D721Med (cell line): Measurements from ENCODE around the gene ZNF569.
"Not testable (repeated sequence)": the region's sequence is repeated elsewhere in the genome, so short reads cannot be mapped to it uniquely, and the experiment has no call there.

ENCODE experiments used
- DNase-seq: peaks from one replicate; pipeline ENCODE4 v3.0.0; 2011; ENCODE audit warnings: low spot score; ENCODE audit not compliant: insufficient read length
- FAIRE-seq: peaks from 2 replicates; lab custom pipeline; 2011; peaks lifted over from hg19 to GRCh38; lab: Jason Lieb, UNC
- TF ChIP-seq, protein P1 (sequence below): IDR thresholded peaks from 2 replicates; pipeline ENCODE4 v1.5.1; 2012; ENCODE audit warnings: mild to moderate bottlenecking, control low read depth; ENCODE audit not compliant: insufficient read depth; ENCODE audit errors: missing control alignments

Gene ZNF569

DNA sequence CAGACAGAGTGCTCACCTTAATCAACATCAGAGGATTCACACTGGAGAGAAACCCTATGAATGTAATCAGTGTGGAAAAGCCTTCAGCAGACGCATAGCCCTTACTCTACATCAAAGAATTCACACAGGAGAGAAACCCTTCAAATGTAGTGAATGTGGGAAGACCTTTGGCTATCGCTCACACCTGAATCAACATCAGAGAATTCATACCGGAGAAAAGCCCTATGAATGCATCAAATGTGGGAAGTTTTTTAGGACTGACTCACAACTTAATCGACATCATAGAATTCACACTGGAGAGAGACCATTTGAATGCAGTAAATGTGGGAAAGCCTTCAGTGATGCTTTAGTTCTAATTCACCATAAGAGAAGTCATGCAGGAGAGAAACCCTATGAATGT lies 78.0 kb downstream of the ZNF569 start:
- DNase-seq, result no peak
- FAIRE-seq, result no peak
- TF ChIP-seq, protein P1, sequence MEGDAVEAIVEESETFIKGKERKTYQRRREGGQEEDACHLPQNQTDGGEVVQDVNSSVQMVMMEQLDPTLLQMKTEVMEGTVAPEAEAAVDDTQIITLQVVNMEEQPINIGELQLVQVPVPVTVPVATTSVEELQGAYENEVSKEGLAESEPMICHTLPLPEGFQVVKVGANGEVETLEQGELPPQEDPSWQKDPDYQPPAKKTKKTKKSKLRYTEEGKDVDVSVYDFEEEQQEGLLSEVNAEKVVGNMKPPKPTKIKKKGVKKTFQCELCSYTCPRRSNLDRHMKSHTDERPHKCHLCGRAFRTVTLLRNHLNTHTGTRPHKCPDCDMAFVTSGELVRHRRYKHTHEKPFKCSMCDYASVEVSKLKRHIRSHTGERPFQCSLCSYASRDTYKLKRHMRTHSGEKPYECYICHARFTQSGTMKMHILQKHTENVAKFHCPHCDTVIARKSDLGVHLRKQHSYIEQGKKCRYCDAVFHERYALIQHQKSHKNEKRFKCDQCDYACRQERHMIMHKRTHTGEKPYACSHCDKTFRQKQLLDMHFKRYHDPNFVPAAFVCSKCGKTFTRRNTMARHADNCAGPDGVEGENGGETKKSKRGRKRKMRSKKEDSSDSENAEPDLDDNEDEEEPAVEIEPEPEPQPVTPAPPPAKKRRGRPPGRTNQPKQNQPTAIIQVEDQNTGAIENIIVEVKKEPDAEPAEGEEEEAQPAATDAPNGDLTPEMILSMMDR, result no peak

DNA sequence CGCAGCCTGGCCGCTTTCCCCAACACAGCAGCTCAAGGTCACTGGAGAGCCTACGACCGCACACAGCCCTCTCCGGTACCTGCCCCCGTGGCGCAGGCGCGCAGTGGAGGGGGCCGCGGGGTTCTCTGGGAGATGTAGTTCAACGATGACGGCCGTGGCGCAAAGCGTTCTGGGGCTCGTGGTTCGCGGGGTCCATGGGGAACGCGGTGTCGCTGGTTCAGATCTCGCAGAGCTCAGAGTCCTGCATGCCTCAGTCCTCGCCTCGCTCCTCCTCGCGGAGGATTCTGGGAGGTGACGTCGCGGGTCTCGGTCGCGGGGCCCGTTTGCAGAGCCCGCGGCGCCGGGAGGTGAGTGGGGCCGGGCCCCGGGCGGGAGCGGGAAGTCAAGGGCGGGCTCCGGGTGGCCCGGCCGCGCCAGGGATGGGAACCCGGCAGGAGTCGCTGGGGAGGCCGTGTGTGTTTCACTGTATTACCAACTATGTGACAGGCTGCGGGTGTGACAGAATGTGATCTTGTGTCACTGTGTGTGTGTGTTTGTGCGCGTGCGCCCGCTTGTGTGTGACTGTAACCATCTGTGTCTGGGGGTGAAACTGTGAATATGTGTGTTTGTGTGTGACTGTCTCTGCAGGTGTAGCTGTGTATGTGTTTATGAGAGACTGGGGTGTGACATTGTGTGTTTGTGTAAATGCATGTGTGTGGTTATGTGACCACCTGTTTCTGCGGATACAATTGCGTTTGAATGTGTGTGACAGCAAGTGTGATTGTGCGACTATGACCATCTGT lies 96.2 kb downstream of the ZNF569 start, which contains the start of gene ZNF527:
ZNF527 (plus strand) TSS at position 220 of the 782 bp plus-strand sequence. CDS start 3,100 bp downstream, outside the sequence.
- FAIRE-seq (no peak), DNase-seq (peak; percentile 76)
- TF ChIP-seq, protein P1, result no peak

DNA sequence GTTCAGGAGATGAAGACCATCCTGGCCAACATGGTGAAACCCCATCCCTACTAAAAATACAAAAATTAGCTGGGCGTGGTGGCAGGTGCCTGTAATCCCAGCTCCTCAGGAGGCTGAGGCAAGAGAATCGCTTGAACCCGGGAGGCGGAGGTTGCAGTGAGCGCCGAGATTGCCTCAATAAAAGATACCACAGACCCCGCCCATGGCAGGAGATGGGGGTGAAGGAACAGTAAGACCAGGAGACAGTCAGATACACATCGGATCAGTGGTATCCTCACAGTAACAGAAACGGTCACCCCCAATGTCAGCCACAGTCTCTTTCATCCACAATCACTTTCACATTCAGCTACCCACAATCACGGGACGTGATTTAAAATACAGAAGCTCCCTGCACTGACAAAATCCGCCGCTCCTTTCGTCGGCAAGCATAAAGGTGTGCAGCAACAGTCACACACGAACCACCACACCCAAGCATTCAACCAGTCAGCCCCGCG lies 96.8 kb downstream of the ZNF569 start:
- not testable (repeated sequence) for FAIRE-seq, DNase-seq

DNA sequence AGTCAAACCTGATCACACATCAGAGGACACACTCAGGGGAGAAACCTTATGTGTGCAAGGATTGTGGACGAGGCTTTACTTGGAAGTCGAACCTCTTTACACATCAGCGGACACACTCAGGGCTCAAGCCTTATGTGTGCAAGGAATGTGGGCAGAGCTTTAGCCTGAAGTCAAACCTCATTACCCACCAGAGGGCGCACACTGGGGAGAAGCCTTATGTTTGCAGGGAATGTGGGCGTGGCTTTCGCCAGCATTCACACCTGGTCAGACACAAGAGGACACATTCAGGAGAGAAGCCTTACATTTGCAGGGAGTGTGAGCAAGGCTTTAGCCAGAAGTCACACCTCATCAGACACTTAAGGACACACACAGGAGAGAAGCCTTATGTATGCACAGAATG lies 104.5 kb downstream of the ZNF569 start:
- no peak for FAIRE-seq
- DNase-seq, result no peak

DNA sequence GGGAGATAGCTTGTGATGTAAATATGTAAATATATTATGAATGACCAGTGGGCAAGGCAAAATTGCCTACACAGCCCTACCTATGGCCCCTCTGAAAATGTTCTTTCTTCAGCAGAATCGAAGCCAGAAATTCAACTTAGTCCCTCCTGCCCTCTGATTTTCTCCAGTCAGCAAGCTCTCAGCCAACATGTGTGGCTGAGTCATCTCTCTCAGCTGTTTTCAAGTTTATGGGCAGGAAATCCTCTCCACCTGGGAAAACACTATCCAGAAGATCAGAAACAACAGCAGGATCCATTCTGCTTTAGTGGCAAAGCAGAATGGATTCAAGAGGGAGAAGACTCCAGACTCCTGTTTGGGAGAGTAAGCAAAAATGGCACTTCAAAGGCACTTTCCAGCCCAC lies 105.2 kb downstream of the ZNF569 start:
- DNase-seq, result no peak

More for the DNA sequence above, 104.5 kb downstream of the ZNF569 start:
- TF ChIP-seq, protein P1, result peak; percentile 14

More for the DNA sequence above, 105.2 kb downstream of the ZNF569 start:
- TF ChIP-seq, protein P1, result no peak
- FAIRE-seq, result no peak
